Activated CD4-positive, alpha-beta T cell treated with anti-CD3 and anti-CD28 coated beads for 24 hours (primary cell): ENCODE results near the gene WDR18.
"Not testable (repeated sequence)": the region's sequence is repeated elsewhere in the genome, so short reads cannot be mapped to it uniquely, and the experiment has no call there.

ENCODE experiments used
- DNase-seq, 2 donors: peaks; one replicate each; pipeline ENCODE4 v3.0.0-alpha.2; 2020; ENCODE audit warnings: low read depth in 2 of 2

The WDR18 gene

GRCh38 chr19:1019616-1019961 is 35.4 kb downstream of the WDR18 start:
- no peak for DNase-seq

GRCh38 chr19:1019980-1020867 is 36.1 kb downstream of the WDR18 start:
- DNase-seq = no peak

- DNase-seq = peak; percentile 94 to 96
Observed at GRCh38 chr19:1020868-1021425, 36.8 kb downstream of the WDR18 start, which contains the start of gene TMEM259. TMEM259 (minus strand) TSS chr19:1021123; CDS start chr19:1020996, 127 bp downstream.

GRCh38 chr19:1023883-1024188 is 39.7 kb downstream of the WDR18 start:
- DNase-seq = not testable (repeated sequence)

- DNase-seq = not testable (repeated sequence)
Observed at GRCh38 chr19:1025080-1025479, 40.9 kb downstream of the WDR18 start.

GRCh38 chr19:1025960-1026782 is 42.0 kb downstream of the WDR18 start, which contains the start of gene CNN2:
CNN2 (plus strand) TSS chr19:1026608; CDS start chr19:1026662, 54 bp downstream.
- peak; percentile 46 to 64 for DNase-seq

- no peak for DNase-seq
Observed at GRCh38 chr19:1026783-1027649, 42.9 kb downstream of the WDR18 start.

- no peak for DNase-seq
Observed at GRCh38 chr19:1027650-1028061, 43.5 kb downstream of the WDR18 start.

GRCh38 chr19:1028062-1028926 is 44.1 kb downstream of the WDR18 start:
- DNase-seq = no peak

- no peak for DNase-seq
Observed at GRCh38 chr19:1032264-1032867, 48.2 kb downstream of the WDR18 start.

GRCh38 chr19:1035998-1036621 is 52.0 kb downstream of the WDR18 start:
- DNase-seq = no peak

GRCh38 chr19:1037621-1038064 is 53.5 kb downstream of the WDR18 start:
- no peak for DNase-seq

GRCh38 chr19:1038978-1039645 is 55.0 kb downstream of the WDR18 start:
- no peak for DNase-seq

- peak; percentile 100 for DNase-seq
Observed at GRCh38 chr19:1039646-1040475, 55.7 kb downstream of the WDR18 start, which contains the start of gene ABCA7. ABCA7 (plus strand) TSS chr19:1040107; CDS start chr19:1041362, 1,255 bp downstream.

- peak; percentile 84 to 89 for DNase-seq
Observed at GRCh38 chr19:1040476-1041271, 56.5 kb downstream of the WDR18 start.

- DNase-seq = no peak
Observed at GRCh38 chr19:1041272-1041834, 57.2 kb downstream of the WDR18 start.
